ENCODE measurements around the gene E2F7. TPM values are rescaled to one million over a fixed set of nuclear protein-coding genes. Genes with fewer than 3 reads are reported as not detected.

The E2F7 gene
- total RNA-seq, 1 donor from 2014 or later: 25.7 TPM

- TF ChIP-seq CTCF (conservative IDR thresholded peaks at IDR 0.05): no peak
- Mint-ChIP-seq H3K9me3 (peaks cover 19% of the 10 kb centered on the region), H3K27ac (ENCODE audit: unreplicated experiment) (no peak overlapping the region), H3K4me1 (no peaks in the 10 kb centered on the region), H3K36me3 (ENCODE audit: low read depth) (peaks cover 19% of the 10 kb centered on the region), H3K4me3 (no peak overlapping the region), H3K27me3 (ENCODE audit: low read depth) (no peaks in the 10 kb centered on the region)
- no peak for DNase-seq (ENCODE audit: low read depth, low spot score)
Measured at GRCh38 chr12:76980196-76980595, 85.2 kb downstream of the E2F7 start.

- peaks cover 3% of the 10 kb centered on the region for H3K27me3 Mint-ChIP-seq (ENCODE audit: low read depth)
- no peak overlapping the region for H3K4me3 Mint-ChIP-seq
- no peak for DNase-seq (ENCODE audit: low read depth, low spot score)
- peaks cover 4% of the 10 kb centered on the region for H3K36me3 Mint-ChIP-seq (ENCODE audit: low read depth)
- TF ChIP-seq CTCF (conservative IDR thresholded peaks at IDR 0.05): no peak
- H3K4me1 Mint-ChIP-seq: no peaks in the 10 kb centered on the region
- peaks cover 6% of the 10 kb centered on the region for H3K9me3 Mint-ChIP-seq
- no peak overlapping the region for H3K27ac Mint-ChIP-seq (ENCODE audit: unreplicated experiment)
Measured at GRCh38 chr12:76976777-76977382, 88.5 kb downstream of the E2F7 start.

Other genes starting within 250 kb of the E2F7 start
- 76.4 and 80.8 TPM in 2 replicates for gene CSRP2, start 186.6 kb downstream of the E2F7 start, total RNA-seq

Measured in neural crest cell (in vitro differentiated cells).